SK-N-SH treated with all-trans-retinoic acid at 6 μM for 48 hours (cell line): Measurements from ENCODE around the gene TOM1L2.

Experiments
- ATAC-seq: fragments of 200-7000 bp; cut with Tn5 transposase; 3 replicates; pipeline ENCODE4 v1.9.1; 2020; ENCODE audit warnings: mild to moderate bottlenecking, moderate library complexity
- ARNTL ChIP-seq: fragments of 450-650 bp; formaldehyde crosslinking; IDR thresholded peaks from 2 replicates; pipeline ENCODE4 v1.5.0; 2020; ENCODE audit warnings: low read depth, mild to moderate bottlenecking, moderate library complexity, borderline replicate concordance
- BACH2 ChIP-seq: fragments of 250-450 bp; sonication (Bioruptor Pico); IDR thresholded peaks from 2 replicates; pipeline ENCODE4 v1.9.0; 2021; ENCODE audit warnings: mild to moderate bottlenecking, borderline replicate concordance
- CSDC2 ChIP-seq: fragments of 250-450 bp; sonication (Bioruptor Pico); IDR thresholded peaks from 2 replicates; pipeline ENCODE4 v1.5.0; 2020; ENCODE audit warnings: mild to moderate bottlenecking, moderate library complexity
- ESRRG ChIP-seq: fragments of 250-450 bp; sonication (Bioruptor Pico); IDR thresholded peaks from 2 replicates; pipeline ENCODE4 v1.6.1; 2021; ENCODE audit warnings: mild to moderate bottlenecking
- GLIS3 ChIP-seq: fragments of 250-450 bp; sonication (Bioruptor Pico); IDR thresholded peaks from 2 replicates; pipeline ENCODE4 v1.5.0; 2020; ENCODE audit warnings: mild to moderate bottlenecking, moderate library complexity
- ISL1 ChIP-seq: fragments of 250-450 bp; sonication (Bioruptor Pico); IDR thresholded peaks from 2 replicates; pipeline ENCODE4 v2.1.2; 2022; ENCODE audit warnings: mild to moderate bottlenecking, moderate library complexity
- OSR1 ChIP-seq: fragments of 250-450 bp; sonication (Bioruptor Pico); IDR thresholded peaks from 2 replicates; pipeline ENCODE4 v1.8.0; 2022; ENCODE audit warnings: moderate library complexity, mild to moderate bottlenecking, inconsistent platforms
- PPARA ChIP-seq: fragments of 250-450 bp; sonication (Bioruptor Pico); IDR thresholded peaks from 2 replicates; pipeline ENCODE4 v1.5.0; 2020; ENCODE audit warnings: mild to moderate bottlenecking, borderline replicate concordance
- RARB ChIP-seq: fragments of 250-450 bp; sonication (Bioruptor Pico); IDR thresholded peaks from 2 replicates; pipeline ENCODE4 v1.8.0; 2021; ENCODE audit warnings: mild to moderate bottlenecking, moderate library complexity
- SNAI2 ChIP-seq: fragments of 250-450 bp; sonication (Bioruptor Pico); IDR thresholded peaks from 2 replicates; pipeline ENCODE4 v1.5.0; 2020; ENCODE audit warnings: mild to moderate bottlenecking, moderate library complexity
- TCF4 ChIP-seq: fragments of 250-450 bp; sonication (Bioruptor Pico); IDR thresholded peaks from 2 replicates; pipeline ENCODE4 v1.8.0; 2021; ENCODE audit warnings: mild to moderate bottlenecking, moderate library complexity, borderline replicate concordance
- TOX ChIP-seq: fragments of 250-450 bp; sonication (Bioruptor Pico); IDR thresholded peaks from 2 replicates; pipeline ENCODE4 v1.8.0; 2021; ENCODE audit warnings: mild to moderate bottlenecking, moderate library complexity, borderline replicate concordance
- ZC3H10 ChIP-seq: fragments of 250-450 bp; sonication (Bioruptor Pico); IDR thresholded peaks from 2 replicates; pipeline ENCODE4 v1.5.1; 2021; ENCODE audit warnings: mild to moderate bottlenecking, moderate library complexity
- ZFP3 ChIP-seq: fragments of 250-450 bp; sonication (Bioruptor Pico); IDR thresholded peaks from 2 replicates; pipeline ENCODE4 v1.5.0; 2020; ENCODE audit warnings: mild to moderate bottlenecking, moderate library complexity
- ZFP30 ChIP-seq: fragments of 450-650 bp; formaldehyde crosslinking; IDR thresholded peaks from 2 replicates; pipeline ENCODE4 v1.5.0; 2022; ENCODE audit warnings: mild to moderate bottlenecking, moderate library complexity
- ZNF565 ChIP-seq: fragments of 450-650 bp; formaldehyde crosslinking; conservative IDR thresholded peaks from 2 replicates; pipeline ENCODE4 v1.5.0; 2020; ENCODE audit warnings: low read depth, mild to moderate bottlenecking, moderate library complexity
- ZNF70 ChIP-seq: fragments of 450-650 bp; formaldehyde crosslinking; IDR thresholded peaks from 2 replicates; pipeline ENCODE4 v1.5.0; 2020; ENCODE audit warnings: mild to moderate bottlenecking, moderate library complexity
- ZNF8 ChIP-seq: fragments of 450-650 bp; formaldehyde crosslinking; IDR thresholded peaks from 2 replicates; pipeline ENCODE4 v1.5.0; 2020; ENCODE audit warnings: mild to moderate bottlenecking, moderate library complexity
- TF ChIP-seq, protein P1 (sequence below): fragments of 250-450 bp; sonication (Bioruptor Pico); IDR thresholded peaks from 2 replicates; pipeline ENCODE4 v1.5.0; 2020; ENCODE audit warnings: mild to moderate bottlenecking, moderate library complexity
- TF ChIP-seq, protein P2 (sequence below): fragments of 250-450 bp; sonication (Bioruptor Pico); IDR thresholded peaks from 2 replicates; pipeline ENCODE4 v1.8.0; 2021; ENCODE audit warnings: low read depth, mild to moderate bottlenecking, moderate library complexity, borderline replicate concordance
- TF ChIP-seq, protein P3 (sequence below): fragments of 250-450 bp; sonication (Bioruptor Pico); IDR thresholded peaks from 2 replicates; pipeline ENCODE4 v1.5.1; 2021; ENCODE audit warnings: mild to moderate bottlenecking, moderate library complexity

TOM1L2 gene

DNA sequence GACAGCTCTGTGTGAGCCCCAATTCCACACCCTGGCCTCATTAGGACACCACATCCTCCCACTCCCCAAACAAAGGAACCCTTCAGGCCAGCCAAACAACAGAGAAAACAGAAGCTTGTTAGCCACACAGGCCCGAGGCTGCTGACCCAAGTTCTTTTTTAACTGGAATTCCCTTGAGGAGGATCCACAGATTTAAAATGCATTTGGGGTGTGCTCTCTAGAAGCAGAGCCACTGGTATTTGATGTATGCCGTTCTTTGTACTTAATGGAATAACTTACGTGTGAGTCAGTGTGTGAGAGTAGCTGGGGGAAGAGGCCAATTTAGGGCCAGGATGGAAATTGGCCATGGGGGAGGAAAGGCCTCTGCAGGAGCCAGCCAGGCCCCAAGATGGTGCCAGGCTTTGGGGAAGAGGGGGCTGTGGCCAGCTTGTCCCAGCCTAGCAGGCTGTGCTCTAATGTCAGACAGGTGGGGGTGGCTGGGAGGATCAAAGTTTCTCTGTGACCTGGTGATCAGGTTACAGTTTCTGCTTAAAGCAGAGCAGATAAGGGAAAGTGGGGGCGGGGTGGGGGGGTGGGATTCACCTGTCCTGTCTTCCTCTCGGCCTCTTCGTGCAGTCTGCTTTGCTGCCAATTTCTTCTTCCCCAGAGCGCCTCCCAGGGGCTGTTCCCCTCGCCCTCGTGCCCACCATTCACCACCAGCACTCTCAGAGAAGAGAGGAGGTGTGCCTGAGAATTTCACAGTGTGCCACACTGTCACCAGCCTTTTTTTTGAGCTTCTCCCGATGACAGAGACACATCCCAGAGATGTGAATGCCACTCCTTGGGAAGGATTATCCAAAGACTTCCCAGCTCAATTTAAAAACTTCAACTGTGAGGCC is 50.8 kb downstream of the TOM1L2 start (continued):
- no peak for TF ChIP-seq ZNF70 (CRISPR knock-in tag)

DNA sequence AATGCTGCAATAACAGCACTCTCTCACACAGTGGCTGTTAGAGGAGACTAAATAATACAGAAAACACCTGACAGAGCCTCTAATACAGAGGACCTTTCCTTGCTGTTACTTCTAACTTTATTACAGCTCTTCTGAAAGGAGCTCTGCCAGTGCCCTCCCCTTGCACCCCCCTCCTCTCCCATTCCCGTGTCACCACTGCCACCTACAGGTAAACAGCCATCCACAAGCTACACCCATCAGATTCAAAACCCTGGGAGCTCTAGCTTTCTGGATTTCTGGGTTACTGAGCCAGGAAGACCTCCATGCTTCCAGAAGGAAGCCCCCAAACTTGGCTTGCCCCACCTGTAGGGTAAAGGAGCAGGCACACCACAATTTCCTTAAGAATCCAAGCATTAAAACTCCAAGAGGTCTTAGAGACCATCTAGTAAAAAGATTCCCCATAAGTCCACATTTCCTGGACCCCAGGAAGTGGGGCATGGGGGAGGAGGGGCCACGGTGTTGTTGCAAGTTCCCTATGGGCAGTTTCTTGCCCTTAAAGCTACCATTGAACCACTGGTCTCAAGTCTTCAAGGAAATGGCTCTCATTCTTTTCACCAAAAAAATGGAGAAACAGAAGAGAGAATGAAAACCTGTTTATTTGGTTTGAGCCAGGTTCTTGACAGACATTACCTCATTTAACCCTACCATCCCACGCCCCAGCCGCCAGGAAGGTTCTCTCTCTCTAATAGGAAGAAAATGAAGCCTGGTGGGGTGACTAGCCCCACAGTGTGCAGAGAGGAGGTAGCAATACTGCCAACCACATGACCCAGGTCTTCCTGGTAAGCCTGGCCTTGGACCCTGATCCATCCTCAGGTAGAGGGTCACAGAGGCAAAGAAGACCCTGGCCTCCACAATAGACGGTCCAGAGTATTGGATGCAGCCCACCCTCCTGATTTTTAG is 52.8 kb downstream of the TOM1L2 start:
- no peak for TF ChIP-seq ZFP30 (CRISPR knock-in tag)
- no peak for TF ChIP-seq CSDC2 (CRISPR knock-in tag)
- TF ChIP-seq PPARA (CRISPR knock-in tag), result no peak
- no peak for TF ChIP-seq RARB (CRISPR knock-in tag)
- TF ChIP-seq ZNF565 (CRISPR knock-in tag), result no peak
- TF ChIP-seq, protein P1, sequence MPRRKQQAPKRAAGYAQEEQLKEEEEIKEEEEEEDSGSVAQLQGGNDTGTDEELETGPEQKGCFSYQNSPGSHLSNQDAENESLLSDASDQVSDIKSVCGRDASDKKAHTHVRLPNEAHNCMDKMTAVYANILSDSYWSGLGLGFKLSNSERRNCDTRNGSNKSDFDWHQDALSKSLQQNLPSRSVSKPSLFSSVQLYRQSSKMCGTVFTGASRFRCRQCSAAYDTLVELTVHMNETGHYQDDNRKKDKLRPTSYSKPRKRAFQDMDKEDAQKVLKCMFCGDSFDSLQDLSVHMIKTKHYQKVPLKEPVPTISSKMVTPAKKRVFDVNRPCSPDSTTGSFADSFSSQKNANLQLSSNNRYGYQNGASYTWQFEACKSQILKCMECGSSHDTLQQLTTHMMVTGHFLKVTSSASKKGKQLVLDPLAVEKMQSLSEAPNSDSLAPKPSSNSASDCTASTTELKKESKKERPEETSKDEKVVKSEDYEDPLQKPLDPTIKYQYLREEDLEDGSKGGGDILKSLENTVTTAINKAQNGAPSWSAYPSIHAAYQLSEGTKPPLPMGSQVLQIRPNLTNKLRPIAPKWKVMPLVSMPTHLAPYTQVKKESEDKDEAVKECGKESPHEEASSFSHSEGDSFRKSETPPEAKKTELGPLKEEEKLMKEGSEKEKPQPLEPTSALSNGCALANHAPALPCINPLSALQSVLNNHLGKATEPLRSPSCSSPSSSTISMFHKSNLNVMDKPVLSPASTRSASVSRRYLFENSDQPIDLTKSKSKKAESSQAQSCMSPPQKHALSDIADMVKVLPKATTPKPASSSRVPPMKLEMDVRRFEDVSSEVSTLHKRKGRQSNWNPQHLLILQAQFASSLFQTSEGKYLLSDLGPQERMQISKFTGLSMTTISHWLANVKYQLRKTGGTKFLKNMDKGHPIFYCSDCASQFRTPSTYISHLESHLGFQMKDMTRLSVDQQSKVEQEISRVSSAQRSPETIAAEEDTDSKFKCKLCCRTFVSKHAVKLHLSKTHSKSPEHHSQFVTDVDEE (CRISPR knock-in tag), result no peak
- TF ChIP-seq ZNF70 (CRISPR knock-in tag), result no peak
- TF ChIP-seq BACH2, result no peak
- TF ChIP-seq ARNTL (CRISPR knock-in tag), result no peak
- no peak for TF ChIP-seq GLIS3 (CRISPR knock-in tag)
- no peak for TF ChIP-seq ZC3H10 (CRISPR knock-in tag)
- TF ChIP-seq ZNF8, result no peak
- TF ChIP-seq OSR1 (CRISPR knock-in tag), result no peak
- no peak for TF ChIP-seq SNAI2 (CRISPR knock-in tag)
- no peak for TF ChIP-seq ESRRG
- TF ChIP-seq, protein P2, sequence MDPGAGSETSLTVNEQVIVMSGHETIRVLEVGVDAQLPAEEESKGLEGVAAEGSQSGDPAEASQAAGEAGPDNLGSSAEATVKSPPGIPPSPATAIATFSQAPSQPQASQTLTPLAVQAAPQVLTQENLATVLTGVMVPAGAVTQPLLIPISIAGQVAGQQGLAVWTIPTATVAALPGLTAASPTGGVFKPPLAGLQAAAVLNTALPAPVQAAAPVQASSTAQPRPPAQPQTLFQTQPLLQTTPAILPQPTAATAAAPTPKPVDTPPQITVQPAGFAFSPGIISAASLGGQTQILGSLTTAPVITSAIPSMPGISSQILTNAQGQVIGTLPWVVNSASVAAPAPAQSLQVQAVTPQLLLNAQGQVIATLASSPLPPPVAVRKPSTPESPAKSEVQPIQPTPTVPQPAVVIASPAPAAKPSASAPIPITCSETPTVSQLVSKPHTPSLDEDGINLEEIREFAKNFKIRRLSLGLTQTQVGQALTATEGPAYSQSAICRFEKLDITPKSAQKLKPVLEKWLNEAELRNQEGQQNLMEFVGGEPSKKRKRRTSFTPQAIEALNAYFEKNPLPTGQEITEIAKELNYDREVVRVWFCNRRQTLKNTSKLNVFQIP (CRISPR knock-in tag), result no peak
- no peak for TF ChIP-seq ISL1 (CRISPR knock-in tag)
- peak; percentile 68 for ATAC-seq

DNA sequence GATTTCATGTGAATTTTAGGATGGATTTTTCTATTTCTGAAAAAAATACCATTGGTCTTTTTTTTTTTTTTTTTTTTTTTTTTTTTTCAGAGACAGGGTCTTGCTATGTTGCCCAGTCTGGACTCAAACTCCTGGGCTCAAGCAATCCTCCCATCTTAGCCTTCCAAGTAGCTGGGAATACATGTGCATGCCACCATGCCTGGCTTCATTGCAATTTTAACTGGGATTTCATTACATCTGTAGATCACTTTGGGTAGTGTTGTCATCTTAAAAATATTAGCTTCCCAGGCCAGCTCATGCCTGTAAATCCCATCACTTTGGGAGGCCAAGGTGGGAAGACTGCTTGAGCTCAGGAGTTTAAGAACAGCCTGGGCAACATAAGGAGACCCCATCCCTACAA is 54.8 kb downstream of the TOM1L2 start:
- TF ChIP-seq CSDC2 (CRISPR knock-in tag) (no peak), ZNF8 (no peak), ZFP3 (CRISPR knock-in tag) (no peak), GLIS3 (CRISPR knock-in tag) (no peak), ZNF565 (CRISPR knock-in tag) (no peak), TOX (CRISPR knock-in tag) (no peak), ESRRG (no peak), RARB (CRISPR knock-in tag) (no peak), TCF4 (CRISPR knock-in tag) (no peak), ZC3H10 (CRISPR knock-in tag) (no peak), OSR1 (CRISPR knock-in tag) (no peak), ZFP30 (CRISPR knock-in tag) (no peak), ARNTL (CRISPR knock-in tag) (no peak), ZNF70 (CRISPR knock-in tag) (no peak)
- TF ChIP-seq, protein P1 (CRISPR knock-in tag), result no peak
- TF ChIP-seq, protein P2 (CRISPR knock-in tag), result no peak
- TF ChIP-seq, protein P3, sequence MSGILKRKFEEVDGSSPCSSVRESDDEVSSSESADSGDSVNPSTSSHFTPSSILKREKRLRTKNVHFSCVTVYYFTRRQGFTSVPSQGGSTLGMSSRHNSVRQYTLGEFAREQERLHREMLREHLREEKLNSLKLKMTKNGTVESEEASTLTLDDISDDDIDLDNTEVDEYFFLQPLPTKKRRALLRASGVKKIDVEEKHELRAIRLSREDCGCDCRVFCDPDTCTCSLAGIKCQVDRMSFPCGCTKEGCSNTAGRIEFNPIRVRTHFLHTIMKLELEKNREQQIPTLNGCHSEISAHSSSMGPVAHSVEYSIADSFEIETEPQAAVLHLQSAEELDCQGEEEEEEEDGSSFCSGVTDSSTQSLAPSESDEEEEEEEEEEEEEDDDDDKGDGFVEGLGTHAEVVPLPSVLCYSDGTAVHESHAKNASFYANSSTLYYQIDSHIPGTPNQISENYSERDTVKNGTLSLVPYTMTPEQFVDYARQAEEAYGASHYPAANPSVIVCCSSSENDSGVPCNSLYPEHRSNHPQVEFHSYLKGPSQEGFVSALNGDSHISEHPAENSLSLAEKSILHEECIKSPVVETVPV (CRISPR knock-in tag), result no peak
- TF ChIP-seq, all 23 proteins: peak for 0
- ATAC-seq, result no peak
